ENCODE results near the gene GAST. TPM values are rescaled to one million over a fixed set of nuclear protein-coding genes. Genes with fewer than 3 reads are reported as not detected.

The GAST gene
- polyA plus RNA-seq, 2 of the 4 experiments (the other 2 are of a cell fraction): not detected

GRCh38 chr17:41717408-41718286 is 5.5 kb downstream of the GAST start:
- ATAC-seq (peak; percentile 80 to 84), FAIRE-seq (peak; percentile 65), DNase-seq (ENCODE audit: low read depth in 1 of 2, low spot score in 1 of 2) (peak in 1 of 2 experiments; percentile 70)
- Histone ChIP-seq H3K4me2 (peak overlapping the region; percentile 73), H3K4me3 (no peak overlapping the region), H3K27ac (peak overlapping the region; percentile 34 to 65), H3K9me3 (no peaks in the 10 kb centered on the region), H3K4me1 (peaks cover 20% of the 10 kb centered on the region)
- ChIA-PET CTCF (interaction anchor here (0.6 to 96.0 kb wide), 9 partner anchors 10 to 242 kb away, joined by 3 to 3262 read pairs (median 5); partner anchors contain the start of genes EIF1, FKBP10, JUP and P3H4), POLR2A (interaction anchor here (1.4 to 1.9 kb wide), 2 partner anchors 16 to 29 kb away, joined by 10 to 15 read pairs; partner anchors contain the start of genes EIF1 and HAP1)
- 47% methylated on average over 15 of the region's 15 CpGs for WGBS (ENCODE audit: missing lambda C conversion rate)
- TF ChIP-seq EP300 (IDR thresholded peaks at IDR 0.05) (0 out of 5 replicates have a peak, but pooled peaks of 1 of the 2 experiments have one; percentile 29), CEBPB (IDR thresholded peaks at IDR 0.05) (peak; percentile 48 to 70; a peak in 3 of 4 replicates), CBX8 (IDR thresholded peaks at IDR 0.05) (no peak), MAZ (IDR thresholded peaks at IDR 0.05; ENCODE audit: borderline replicate concordance, low read depth, low read length) (no peak), JUN (IDR thresholded peaks at IDR 0.05) (peak in 1 of 2 experiments; percentile 53; a peak in 1 of 5 replicates), FOSL2 (IDR thresholded peaks at IDR 0.05) (no peak), FOSL2 (CRISPR knock-in tag; IDR thresholded peaks at IDR 0.05) (peak; percentile 29; the same call in 1 of the 2 replicates)

- H3K4me1 ChIP-seq: peaks cover 20% of the 10 kb centered on the region
- H3K4me3 ChIP-seq: no peak overlapping the region
- TF ChIP-seq HEYL (CRISPR knock-in tag; IDR thresholded peaks at IDR 0.05): no peak
- no peak for TF ChIP-seq EHMT2 (IDR thresholded peaks at IDR 0.05; ENCODE audit: low read depth)
- no peak for TF ChIP-seq TFCP2L1 (CRISPR knock-in tag; IDR thresholded peaks at IDR 0.05)
- TF ChIP-seq SREBF2 (IDR thresholded peaks at IDR 0.05): no peak
- no peak for TF ChIP-seq RARB (CRISPR knock-in tag; IDR thresholded peaks at IDR 0.05)
- TF ChIP-seq JUNB (IDR thresholded peaks at IDR 0.05): no peak
- no peak for TF ChIP-seq ZNF302 (CRISPR knock-in tag; IDR thresholded peaks at IDR 0.05)
- TF ChIP-seq TP53 (CRISPR knock-in tag; IDR thresholded peaks at IDR 0.05): no peak
- ChIA-PET CTCF (interaction anchor here (0.6 to 96.0 kb wide), 6 partner anchors 10 to 241 kb away, joined by 3 to 3262 read pairs (median 12); partner anchors contain the start of genes FKBP10, JUP and P3H4), POLR2A (interaction anchor here (1.4 to 1.9 kb wide), 2 partner anchors 16 to 29 kb away, joined by 10 to 15 read pairs; partner anchors contain the start of genes EIF1 and HAP1)
- H3K4me2 ChIP-seq: peak overlapping the region; percentile 73
- peak overlapping the region; percentile 34 to 65 for H3K27ac ChIP-seq
- DNase-seq (ENCODE audit: low read depth in 1 of 2, low spot score in 1 of 2) (no peak), ATAC-seq (peak; percentile 2 to 6; a peak in 2 of 6 replicates), FAIRE-seq (no peak)
- no peaks in the 10 kb centered on the region for H3K9me3 ChIP-seq
- 65% methylated on average over 5 of the region's 5 CpGs for WGBS (ENCODE audit: missing lambda C conversion rate)
These were observed 6.1 kb downstream of the GAST start for GRCh38 chr17:41718287-41718645.

DNA sequence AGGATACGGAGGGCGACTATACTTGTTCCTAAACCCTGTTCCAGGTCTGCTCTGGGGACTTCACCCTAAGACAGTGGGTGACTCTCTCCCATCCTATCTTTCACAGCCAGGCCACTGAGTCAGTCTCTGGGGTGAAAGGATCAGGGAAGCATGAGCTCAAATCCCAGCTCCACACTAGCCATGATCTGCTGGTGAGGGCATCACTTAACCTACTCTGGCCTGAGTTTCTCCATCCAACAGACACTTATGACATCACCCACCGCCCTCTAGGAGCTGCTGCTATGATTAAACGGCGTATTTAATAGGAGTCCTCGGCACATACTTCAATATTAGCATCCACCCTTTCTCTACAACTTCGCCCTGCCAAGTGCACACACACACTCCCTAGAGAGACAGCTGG is 10.1 kb downstream of the GAST start:
- no peak for TF ChIP-seq JUNB (IDR thresholded peaks at IDR 0.05)
- TF ChIP-seq SMC3 (IDR thresholded peaks at IDR 0.05): no peak
- no peak for TF ChIP-seq FOSB (CRISPR knock-in tag; IDR thresholded peaks at IDR 0.05)
- FAIRE-seq (no peak), ATAC-seq (no peak), DNase-seq (ENCODE audit: low read depth in 1 of 2, low spot score in 1 of 2) (no peak)
- H3K27ac ChIP-seq: no peak overlapping the region
- CTCF ChIA-PET: interaction anchor here (0.5 to 96.0 kb wide), 7 partner anchors 13 to 66 kb away, joined by 3 to 3262 read pairs (median 9); partner anchors contain the start of genes FKBP10, JUP and P3H4
- H3K4me2 ChIP-seq: no peak overlapping the region
- peaks cover 14% of the 10 kb centered on the region for H3K4me1 ChIP-seq
- H3K4me3 ChIP-seq: no peak overlapping the region
- 80% methylated on average over 7 of the region's 7 CpGs for WGBS (ENCODE audit: missing lambda C conversion rate)
- POLR2A ChIA-PET: interaction anchor here (1.0 kb wide), 2 partner anchors 12 to 33 kb away, joined by 3 to 5 read pairs; partner anchors contain the start of genes EIF1 and HAP1
- H3K9me3 ChIP-seq: no peaks in the 10 kb centered on the region

DNA sequence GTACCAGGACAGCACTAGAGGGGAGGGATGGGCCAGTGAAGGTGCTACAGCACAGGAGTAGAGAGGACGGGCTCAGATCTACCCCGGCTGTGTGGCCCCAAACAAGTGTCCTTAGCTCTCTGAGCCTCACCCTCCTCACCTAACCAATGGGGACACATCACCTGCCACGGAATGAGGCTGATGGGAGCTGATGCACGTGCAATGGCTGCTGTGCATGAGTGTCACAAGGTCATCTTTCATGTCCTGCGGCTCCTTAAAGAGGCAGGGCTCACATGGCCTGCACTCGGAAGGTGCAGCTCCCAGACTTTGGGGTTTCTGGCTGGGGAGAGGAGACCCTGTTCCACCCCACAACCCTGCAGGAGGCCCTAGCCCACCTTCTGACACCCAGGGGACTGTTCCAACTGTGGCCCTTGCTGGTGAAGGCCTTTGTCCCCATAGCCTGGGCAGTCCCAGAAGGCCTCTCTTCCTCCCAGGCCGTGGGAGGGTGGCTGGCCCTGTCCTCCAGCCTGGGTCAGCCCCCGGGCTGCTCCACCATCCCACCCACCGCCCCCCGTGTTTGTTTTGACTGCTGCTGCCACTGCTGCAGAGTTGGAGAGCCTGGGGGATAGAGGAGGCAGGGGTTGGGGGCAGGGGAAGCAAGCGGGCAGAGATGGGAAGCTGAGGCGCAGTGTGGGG is 11.8 kb downstream of the GAST start:
- Histone ChIP-seq H3K27ac (no peak overlapping the region), H3K4me3 (no peak overlapping the region), H3K4me1 (no peaks in the 10 kb centered on the region), H3K9me3 (no peaks in the 10 kb centered on the region), H3K4me2 (no peak overlapping the region)
- TF ChIP-seq TP53 (CRISPR knock-in tag; IDR thresholded peaks at IDR 0.05) (no peak), FOSB (CRISPR knock-in tag; IDR thresholded peaks at IDR 0.05) (no peak), ZSCAN20 (CRISPR knock-in tag; IDR thresholded peaks at IDR 0.05) (no peak), POLR2A (IDR thresholded peaks at IDR 0.05; ENCODE audit: low read length) (no peak), RFX5 (IDR thresholded peaks at IDR 0.05) (no peak), MAFK (IDR thresholded peaks at IDR 0.05; ENCODE audit: partially characterized antibody) (no peak), ATOH8 (CRISPR knock-in tag; IDR thresholded peaks at IDR 0.05; ENCODE audit: low read depth) (no peak), CBX2 (IDR thresholded peaks at IDR 0.05; ENCODE audit: borderline replicate concordance, low read depth) (no peak), FOSL2 (IDR thresholded peaks at IDR 0.05) (no peak), FOSL2 (CRISPR knock-in tag; IDR thresholded peaks at IDR 0.05) (no peak), EP300 (IDR thresholded peaks at IDR 0.05) (no peak), HEYL (CRISPR knock-in tag; IDR thresholded peaks at IDR 0.05) (no peak), SREBF2 (IDR thresholded peaks at IDR 0.05) (no peak)
- TF ChIP-seq, protein P1, sequence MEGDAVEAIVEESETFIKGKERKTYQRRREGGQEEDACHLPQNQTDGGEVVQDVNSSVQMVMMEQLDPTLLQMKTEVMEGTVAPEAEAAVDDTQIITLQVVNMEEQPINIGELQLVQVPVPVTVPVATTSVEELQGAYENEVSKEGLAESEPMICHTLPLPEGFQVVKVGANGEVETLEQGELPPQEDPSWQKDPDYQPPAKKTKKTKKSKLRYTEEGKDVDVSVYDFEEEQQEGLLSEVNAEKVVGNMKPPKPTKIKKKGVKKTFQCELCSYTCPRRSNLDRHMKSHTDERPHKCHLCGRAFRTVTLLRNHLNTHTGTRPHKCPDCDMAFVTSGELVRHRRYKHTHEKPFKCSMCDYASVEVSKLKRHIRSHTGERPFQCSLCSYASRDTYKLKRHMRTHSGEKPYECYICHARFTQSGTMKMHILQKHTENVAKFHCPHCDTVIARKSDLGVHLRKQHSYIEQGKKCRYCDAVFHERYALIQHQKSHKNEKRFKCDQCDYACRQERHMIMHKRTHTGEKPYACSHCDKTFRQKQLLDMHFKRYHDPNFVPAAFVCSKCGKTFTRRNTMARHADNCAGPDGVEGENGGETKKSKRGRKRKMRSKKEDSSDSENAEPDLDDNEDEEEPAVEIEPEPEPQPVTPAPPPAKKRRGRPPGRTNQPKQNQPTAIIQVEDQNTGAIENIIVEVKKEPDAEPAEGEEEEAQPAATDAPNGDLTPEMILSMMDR (IDR thresholded peaks at IDR 0.05): no peak
- WGBS (ENCODE audit: missing lambda C conversion rate): 67% methylated on average over 12 of the region's 12 CpGs
- FAIRE-seq: no peak
- ATAC-seq: peak; percentile 11 to 21; a peak in 1 of 6 replicates
- DNase-seq (ENCODE audit: low read depth in 1 of 2, low spot score in 1 of 2): no peak
- ChIA-PET POLR2A (interaction anchor here (0.6 to 1.2 kb wide), 4 partner anchors 10 to 62 kb away, joined by 3 to 5 read pairs (median 4); partner anchors contain the start of genes EIF1, HAP1 and JUP), CTCF (interaction anchor here (0.6 to 96.0 kb wide), 8 partner anchors 12 to 343 kb away, joined by 3 to 3262 read pairs (median 6); partner anchors contain the start of genes FKBP10, HAP1, JUP and P3H4)

Data from A549 (cell line).